HG02623 (cell line): ENCODE results near the gene COBLL1.

Source experiments
- ATAC-seq: cut with Tn5 transposase; IDR thresholded peaks from one replicate; pipeline ENCODE4 v1.9.1; 2021; ENCODE audit warnings: moderate library complexity; ENCODE audit not compliant: unreplicated experiment

COBLL1 gene

GRCh38 chr2:164821338-164821737 lies 20.3 kb downstream of the COBLL1 start:
- ATAC-seq, result no peak

GRCh38 chr2:164818149-164819136 lies 23.2 kb downstream of the COBLL1 start:
- no peak for ATAC-seq

GRCh38 chr2:164816900-164817299 lies 24.7 kb downstream of the COBLL1 start:
- no peak for ATAC-seq

- ATAC-seq, result no peak
These were observed 25.6 kb downstream of the COBLL1 start for GRCh38 chr2:164816046-164816445.

- no peak for ATAC-seq
These were observed 26.4 kb downstream of the COBLL1 start for GRCh38 chr2:164815071-164815793.

- no peak for ATAC-seq
These were observed 28.1 kb downstream of the COBLL1 start for GRCh38 chr2:164813535-164813934.

GRCh38 chr2:164812378-164812777 lies 29.2 kb downstream of the COBLL1 start:
- ATAC-seq, result no peak

GRCh38 chr2:164811819-164812218 lies 29.8 kb downstream of the COBLL1 start:
- no peak for ATAC-seq

- no peak for ATAC-seq
These were observed 30.8 kb downstream of the COBLL1 start for GRCh38 chr2:164810843-164811242.

GRCh38 chr2:164808776-164809175 lies 32.8 kb downstream of the COBLL1 start:
- no peak for ATAC-seq

- no peak for ATAC-seq
These were observed 37.7 kb downstream of the COBLL1 start for GRCh38 chr2:164803776-164804466.

GRCh38 chr2:164802095-164802707 lies 39.4 kb downstream of the COBLL1 start:
- no peak for ATAC-seq

GRCh38 chr2:164800572-164800971 lies 41.1 kb downstream of the COBLL1 start:
- ATAC-seq, result no peak

- ATAC-seq, result no peak
These were observed 44.0 kb downstream of the COBLL1 start for GRCh38 chr2:164797627-164798026.

- ATAC-seq, result no peak
These were observed 44.6 kb downstream of the COBLL1 start for GRCh38 chr2:164796999-164797398.

GRCh38 chr2:164794432-164795231 lies 47.0 kb downstream of the COBLL1 start:
- ATAC-seq, result no peak

- ATAC-seq, result no peak
These were observed 47.6 kb downstream of the COBLL1 start for GRCh38 chr2:164794016-164794415.

- ATAC-seq, result no peak
These were observed 48.1 kb downstream of the COBLL1 start for GRCh38 chr2:164793529-164793928.

GRCh38 chr2:164792316-164793170 lies 49.1 kb downstream of the COBLL1 start:
- no peak for ATAC-seq
